ENCODE data around the gene SMAP1.
"Not testable (repeated sequence)": the region's sequence is repeated elsewhere in the genome, so short reads cannot be mapped to it uniquely, and the experiment has no call there.

SMAP1 gene

DNA sequence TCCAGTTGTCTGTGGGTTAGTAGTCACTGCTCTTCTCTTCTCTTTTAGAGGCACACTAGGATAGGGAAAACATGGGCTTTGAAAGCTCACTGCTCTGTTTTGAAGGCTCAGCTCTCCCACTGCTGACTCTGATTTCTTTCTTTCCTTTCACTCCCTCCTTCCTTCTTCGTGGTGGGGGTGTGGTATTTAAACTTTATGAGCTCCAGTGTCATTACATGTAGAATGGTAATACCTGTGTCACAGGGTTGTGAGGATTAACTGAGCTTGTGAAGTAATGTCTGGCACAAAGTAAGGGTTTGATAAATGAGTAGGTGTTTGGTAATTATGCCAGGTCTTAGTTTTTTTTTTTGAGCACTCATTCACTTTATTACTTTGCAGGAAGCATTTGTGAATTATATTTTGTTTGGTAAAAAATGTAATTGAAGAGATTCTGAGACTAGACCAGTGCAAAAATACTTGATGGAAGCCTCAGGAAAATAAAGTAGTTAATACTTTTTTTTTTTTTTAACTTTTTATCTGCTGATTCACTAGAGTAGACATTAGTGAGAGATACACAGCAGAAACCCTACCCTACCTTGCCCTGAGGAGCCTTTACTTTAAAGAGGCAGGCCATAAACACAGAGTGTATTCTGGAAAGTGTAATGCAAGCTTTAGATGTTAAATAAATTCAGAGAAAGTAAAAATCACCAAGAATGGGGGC, 17.3 kb downstream of the SMAP1 start:
- DNase-seq, result no peak

DNA sequence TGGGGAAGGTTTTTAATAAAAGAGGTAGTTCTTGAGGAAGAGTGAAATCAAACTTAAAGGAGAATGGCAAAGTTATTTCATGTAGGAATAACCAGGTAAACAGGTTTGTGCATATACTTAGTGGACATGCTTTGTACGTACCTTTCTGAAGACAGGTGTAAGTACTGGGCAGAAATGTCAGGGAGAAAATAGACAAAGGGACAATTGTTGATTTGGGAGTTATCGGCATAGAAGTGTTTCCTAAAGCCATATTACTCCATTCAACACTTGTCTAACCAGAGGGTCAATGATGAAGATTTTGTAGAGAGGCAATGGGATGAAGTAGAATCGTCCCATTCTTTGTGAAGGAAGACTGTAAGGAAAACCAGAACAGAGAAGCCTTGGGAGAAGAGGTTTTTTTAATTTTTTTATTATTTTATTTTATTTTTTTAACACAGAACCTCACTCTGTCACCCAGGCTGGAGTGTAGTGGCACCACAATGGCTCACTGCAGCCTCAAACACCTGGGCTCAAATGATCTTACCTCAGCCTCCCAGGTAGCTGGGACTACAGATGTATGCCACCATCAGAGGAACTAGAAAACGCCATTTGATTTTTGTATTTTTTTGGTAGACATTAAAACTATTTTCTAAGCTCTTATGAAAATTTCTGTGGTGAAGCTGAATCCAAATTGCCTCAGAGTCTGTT, 18.0 kb downstream of the SMAP1 start:
- DNase-seq, result no peak

DNA sequence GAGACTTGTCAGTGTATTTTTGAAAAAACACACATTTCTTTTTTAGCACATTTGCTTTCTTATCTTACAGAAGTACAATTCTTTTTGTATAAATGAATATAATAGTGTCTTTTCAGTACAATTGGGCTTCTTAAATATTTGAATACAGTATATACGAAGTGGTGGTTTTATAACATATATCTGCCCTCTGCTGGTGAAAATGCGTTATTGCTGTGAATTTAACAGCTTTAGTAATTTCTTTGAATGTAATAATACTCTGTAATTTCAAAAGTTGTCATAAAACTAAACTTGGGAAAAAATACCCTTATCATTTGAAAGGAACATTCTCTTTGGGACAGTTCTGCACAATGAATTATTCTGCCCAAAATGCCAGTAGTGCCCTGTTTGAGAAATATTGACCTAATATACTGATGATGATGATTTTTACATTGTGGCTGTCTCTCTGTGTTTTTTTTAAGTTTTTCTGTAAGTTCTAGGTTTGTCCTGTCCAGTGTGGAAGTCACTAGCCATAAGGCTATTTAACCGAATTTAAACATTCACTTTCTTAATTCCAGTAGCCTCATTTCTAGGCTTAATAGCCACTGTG, 19.0 kb downstream of the SMAP1 start:
- DNase-seq, result peak; percentile 58

DNA sequence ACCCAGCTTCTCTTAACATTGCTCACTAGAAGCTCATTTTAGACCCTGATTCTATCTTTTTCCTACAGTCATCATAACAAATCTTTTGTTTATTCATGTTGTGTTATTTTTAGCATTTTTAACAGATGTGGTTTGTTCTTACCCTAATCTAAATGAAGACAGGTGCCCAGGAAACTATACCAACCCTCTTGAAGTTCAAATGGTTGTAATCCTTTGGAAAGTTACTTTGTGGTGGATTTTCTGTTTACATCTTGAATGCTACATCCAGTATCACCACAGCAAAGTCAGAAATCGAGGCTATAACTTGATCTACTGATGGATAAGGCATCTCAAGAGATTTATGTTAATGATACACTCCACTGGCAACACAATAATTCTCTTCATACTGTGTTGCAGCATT, 26.2 kb downstream of the SMAP1 start:
- DNase-seq, result no peak

DNA sequence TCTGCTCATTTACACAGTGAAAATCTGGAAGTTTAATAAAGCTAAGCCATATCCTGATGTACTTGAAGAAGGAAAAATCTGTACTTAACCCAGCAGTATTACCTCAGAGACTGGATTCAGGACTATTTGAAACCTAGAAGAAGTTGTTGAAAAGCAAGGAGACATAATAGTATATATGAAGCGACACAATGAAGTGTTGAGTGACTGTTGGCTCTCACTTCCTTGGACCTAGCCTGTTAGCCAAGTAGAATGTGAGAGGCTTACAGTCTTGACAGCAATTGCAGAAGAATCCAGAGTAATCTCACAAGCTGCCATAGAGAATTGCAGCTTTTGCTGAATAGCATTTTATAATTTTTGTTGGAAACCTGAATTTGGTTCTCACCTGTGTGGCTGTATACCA, 26.7 kb downstream of the SMAP1 start:
- no peak for DNase-seq

DNA sequence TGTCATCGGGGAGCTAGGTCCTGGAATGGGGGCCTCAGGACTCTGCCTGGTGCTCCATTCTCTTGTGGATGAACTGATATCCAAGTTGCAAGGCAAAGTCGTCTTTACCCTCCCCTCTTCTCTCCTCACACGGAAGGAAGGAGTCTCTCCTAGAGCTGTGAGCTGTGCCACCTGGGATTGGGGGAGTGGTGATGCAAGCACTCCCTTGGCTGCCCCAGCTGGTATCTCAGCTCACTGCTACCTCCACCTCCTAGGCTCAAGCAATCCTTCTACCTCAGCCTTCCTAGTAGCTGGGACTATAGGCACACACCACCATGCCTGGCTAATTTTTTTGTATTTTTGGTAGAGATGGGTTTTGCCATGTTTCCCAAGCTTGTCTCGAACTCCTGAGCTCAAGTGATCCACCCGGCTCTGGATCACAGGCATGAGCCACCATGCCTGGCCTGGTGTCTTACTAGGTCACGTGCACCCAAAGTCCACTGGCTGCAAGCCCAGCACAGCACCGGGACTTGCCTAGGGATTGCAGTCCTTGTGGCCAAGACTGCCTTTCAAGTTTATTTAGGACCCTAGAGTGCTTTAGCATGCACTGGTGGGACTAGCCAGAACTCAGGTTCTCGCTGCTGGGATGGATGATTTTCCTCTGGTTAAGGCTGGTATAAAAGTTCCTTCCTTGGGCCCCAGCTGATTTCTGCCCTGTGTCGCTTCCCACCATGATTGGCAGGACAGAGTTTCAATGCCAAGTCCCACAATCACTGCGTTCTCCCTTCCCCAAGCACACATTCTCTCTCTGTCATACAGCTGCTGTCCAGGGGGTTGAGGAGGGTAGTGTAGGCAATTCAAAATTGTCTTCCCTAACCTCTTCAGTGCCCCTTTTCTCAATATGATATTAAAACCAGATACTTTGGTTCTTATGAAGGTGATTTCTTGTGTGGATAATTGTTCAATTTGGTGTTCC, 33.5 kb downstream of the SMAP1 start:
- no peak for DNase-seq

DNA sequence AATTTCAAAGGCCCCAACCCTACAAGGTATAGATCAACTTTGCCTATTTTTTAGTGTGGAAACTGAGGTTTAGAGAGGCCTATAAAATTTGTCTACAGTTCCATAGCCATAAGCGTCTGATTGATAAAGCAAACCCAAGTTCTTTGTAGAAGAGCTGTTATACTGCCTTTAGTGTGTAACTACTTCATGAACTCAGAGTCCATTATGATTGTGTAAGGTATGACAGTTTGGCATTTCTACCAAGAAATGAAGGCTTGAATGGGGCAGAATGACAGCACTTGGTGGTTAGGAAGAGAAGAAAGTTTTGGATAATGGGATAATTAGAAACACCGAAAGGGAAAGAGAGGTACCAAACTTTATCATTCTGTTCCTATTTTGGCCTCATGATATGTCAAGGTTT, 38.1 kb downstream of the SMAP1 start:
- DNase-seq, result no peak

DNA sequence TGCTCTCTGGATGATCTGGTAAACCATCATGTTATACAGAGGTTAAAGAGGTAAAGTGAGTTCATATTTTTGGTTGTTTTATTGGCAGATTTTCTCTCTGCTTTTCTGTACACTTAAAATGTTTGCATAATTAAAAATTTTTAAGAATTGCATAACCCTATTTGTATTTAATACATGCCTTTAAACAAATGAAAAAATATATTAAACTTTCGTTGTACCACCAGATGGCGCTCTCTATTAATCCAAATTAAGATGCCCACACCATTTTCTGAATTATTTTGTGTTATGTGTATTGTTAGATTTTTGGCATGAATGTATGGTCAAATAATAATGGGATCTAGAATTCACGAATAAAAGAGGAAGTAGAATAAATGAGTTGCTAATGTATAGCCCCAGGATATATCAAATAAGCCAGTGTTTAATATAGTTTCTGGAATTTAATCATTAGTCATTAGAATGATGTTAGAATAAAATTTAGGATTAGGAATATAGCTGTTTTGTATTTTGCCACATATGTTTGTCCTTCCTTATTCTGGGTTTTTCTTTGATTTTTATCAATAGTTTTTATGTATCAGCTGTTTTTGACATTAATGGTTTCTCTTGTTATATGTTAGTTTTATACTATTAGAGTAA, 38.9 kb downstream of the SMAP1 start:
- DNase-seq, result peak; percentile 67

DNA sequence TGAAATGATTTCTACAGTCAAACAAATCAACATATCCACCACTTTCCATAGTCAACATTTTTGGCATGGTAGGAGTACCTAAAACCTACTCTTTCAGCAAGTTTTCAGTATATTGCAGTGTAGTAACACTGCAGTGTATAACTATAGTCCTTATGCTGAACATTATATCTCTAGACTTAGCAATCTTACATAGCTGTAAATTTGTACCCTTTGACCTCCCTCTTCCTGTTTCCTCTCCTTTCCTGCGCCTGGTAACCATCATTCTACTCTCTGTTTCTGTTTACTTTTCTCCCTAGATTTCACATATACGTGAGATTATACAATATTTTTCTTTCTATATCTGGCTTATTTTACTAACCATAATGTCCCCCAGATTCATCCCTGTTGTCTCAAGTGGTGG, 40.2 kb downstream of the SMAP1 start:
- no peak for DNase-seq

DNA sequence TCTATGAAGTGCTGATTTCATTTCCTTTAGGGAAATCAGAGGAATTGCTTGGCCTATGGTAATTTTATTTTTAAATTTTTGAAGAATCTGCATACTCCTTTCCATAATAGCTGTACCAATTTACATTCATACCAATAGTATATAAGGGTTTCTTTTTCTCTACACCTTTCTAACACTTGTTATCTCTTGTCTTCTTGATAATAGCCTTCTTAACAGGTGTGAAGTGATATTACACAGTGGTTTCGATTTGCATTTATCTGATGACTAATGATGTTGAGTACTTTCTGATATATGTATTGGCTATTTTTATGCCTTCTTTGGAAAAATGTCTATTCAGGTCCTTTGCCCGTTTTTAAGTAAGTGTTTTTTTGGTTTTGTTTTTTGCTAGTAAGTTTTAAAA, 40.8 kb downstream of the SMAP1 start:
- DNase-seq, result no peak

DNA sequence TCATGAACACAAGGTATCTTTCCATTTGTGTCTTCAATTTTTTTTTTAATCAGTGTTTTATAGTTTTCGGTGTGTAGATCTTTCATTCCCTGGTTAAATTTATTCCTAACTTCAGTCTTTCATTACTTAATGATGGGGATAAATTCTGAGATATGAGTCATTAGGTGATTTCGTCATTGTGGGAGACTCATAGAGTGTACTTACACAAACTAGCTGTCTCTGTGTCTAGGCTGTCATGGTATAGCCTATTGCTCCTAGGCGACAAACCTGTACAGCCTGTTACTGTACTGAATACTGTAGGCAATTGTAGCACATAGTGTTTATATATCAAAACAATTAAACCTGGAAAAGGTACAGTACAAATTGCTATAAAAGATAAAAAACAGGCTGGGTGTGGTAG, 42.1 kb downstream of the SMAP1 start:
- no peak for DNase-seq

DNA sequence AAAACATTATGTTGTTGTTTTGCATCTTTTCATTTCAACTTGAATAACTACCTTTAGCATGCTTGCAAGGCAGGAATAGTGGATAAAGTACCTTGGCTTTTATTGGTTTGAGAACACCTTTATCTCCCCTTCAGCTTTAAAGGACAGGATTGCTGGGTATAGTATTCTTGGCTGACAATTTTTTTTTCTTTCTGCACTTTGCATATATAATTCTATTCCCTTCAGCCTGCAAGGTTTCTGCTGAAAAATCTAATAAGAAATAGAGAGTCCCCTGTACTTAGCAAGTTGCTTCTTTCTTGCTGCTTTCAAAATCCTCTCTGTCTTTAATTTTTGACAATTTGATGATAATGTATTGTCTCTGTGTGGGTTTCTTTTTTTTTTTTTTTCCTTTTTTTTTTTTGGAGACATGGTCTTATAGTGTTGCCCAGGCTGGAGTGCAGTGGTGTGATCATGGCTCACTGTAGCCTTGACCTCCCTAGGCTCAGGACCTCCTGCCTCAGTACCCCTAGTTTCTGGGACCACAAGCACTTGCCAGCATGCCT, 47.1 kb downstream of the SMAP1 start:
- no peak for DNase-seq

DNA sequence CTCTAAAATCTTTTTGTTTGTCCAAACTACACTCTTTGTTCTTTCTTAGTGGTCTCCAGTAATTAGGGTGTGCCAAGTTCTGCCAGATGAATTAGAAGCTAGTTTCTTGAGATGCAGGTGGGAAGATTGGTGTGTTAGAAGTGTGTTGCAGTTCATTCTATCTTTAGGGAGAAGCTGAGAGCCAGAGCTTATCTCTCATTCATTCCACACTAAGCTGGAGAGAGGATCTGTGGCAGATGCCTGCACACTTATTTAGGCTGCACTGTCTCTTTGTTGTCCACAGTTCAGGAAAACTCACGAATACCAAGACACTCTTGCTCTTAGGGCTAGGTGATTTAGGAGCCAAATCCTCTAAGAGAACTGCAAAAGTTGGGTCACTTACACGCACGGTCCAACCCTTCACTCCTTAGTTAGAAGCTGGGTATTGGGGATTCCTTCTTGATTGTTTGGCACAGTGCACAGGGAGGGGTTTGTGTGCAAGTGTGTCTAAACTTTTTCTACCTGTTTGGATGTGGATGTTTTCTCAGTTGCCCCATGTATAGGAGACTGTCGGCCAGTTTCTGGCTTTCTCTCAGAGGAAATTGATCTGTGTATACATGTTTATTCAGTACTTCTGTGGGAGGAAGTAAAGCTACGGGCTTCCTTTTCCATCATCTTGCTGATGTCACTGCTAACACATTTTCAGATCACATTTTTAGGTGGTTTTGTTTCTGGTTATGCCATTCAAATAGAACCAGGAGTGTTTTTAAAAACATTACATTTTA, 49.5 kb downstream of the SMAP1 start:
- peak; percentile 18 for DNase-seq

DNA sequence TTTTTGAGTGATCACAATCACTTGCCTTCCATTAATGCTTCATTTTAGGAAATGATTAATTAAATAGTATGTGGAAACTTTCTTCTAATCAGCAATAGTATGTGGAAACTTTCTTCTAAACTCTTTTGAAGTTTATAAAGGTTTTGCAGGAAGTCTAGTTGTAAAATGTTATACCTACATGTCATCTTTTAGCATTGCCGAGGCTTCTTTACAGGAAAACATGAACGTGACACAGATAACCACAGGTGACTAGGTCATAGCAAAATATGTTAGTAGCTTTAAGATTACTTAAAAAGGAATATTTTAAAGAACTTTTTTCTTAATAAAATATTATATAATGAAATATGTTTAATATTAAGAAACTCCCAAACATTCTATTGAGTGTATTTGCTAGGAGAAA, 56.8 kb downstream of the SMAP1 start:
- no peak for DNase-seq

DNA sequence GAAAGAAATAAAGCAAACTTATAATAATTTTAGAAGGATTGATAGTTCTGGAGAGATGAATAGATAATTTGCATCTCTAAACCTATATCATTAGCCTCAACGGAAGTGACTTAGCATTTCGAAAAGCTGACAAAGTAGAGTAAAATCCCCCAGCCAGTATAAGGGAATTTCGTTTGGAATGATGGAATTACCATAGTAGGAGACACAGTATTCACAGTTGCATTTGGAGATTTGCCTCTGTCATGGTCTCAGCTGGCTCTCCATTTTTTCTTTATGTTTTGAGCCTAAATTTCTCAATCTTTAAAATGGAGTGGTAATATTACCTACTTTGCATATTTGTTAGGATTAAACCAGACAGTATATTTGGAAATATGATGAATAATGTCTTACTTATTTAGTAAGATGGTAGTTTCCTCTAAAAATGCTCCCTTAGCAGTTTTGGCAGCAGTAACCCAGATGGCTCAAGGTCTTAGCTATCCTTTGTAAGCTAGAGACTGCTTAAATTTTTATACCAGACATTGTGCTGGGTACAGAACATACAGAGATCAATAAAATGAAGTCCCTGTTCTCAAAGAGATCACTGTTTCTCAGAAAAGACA, 58.2 kb downstream of the SMAP1 start:
- DNase-seq, result no peak

DNA sequence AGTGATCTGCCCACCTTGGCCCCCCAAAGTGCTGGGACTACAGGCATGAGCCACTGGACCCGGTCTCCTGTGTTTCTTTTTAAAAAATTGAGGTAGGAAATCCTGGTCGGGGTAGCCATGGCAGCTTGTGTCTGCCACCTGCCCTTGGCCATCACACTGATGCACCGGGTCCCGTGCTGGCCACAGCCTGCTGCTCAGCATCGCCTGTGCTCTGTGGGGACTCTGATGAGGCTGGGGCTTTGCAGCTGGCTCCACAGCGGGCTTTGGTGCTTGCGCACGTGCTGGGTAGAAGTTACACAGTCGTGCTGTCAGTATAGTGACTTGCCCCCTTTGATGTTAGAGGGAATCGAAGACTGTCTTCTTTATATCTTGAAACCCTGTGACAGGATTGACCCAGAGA, 66.7 kb downstream of the SMAP1 start:
- DNase-seq, result no peak

DNA sequence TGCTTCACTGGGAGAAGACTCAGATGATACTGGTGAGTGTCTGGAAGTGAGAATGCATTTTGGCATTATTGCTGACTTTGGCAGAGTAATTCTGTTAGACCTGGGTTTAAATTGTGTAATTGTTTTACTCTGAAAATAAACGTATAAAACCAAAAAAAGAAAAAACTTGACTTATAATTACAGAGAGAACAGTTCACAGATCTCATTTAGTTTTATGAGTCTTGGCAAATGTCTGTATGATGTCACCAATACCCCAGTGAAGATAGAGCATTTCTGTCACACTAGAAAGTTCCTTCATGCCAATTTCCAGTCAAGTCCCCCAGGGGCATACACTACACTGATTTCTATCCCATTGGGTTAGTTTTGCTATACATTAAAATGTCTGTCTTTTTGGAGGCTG, 67.3 kb downstream of the SMAP1 start:
- DNase-seq, result no peak

DNA sequence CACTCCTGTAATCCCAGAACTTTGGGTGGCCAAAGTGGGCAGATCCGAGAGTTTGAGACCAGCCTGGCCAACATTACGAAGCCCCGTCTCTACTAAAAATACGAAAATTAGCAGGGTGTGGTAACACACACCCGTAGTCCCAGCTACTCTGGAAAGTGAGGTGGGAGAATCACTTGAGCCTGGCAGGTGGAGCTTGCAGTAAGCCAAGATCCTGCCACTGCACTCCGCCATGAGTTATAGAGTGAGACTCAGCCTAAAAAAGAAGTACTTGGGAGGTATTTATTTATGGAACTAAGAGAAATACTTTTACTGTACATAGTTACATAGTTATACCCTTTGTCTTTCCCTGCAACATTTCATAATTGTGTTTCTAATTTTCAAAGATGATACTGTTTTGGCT, 67.8 kb downstream of the SMAP1 start:
- no peak for DNase-seq

DNA sequence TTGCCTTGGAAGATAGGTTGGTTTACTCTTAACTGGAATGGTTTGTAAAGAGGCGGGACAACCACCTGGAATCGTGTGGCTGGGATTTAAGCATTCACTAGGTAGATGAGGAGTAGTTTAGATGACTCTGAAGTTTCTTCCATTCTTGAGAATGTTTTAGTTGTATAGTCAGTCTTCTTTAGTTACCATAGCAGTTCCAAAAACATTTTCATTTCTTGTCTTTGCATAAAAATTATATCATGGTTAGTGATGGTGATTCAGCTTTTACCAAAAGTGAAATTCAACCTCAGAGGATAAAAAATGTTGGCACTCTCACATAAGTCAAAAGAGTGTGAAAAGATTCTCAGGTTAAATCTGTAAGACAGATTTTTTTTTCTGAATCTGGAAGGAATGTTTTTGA, 70.3 kb downstream of the SMAP1 start:
- no peak for DNase-seq

DNA sequence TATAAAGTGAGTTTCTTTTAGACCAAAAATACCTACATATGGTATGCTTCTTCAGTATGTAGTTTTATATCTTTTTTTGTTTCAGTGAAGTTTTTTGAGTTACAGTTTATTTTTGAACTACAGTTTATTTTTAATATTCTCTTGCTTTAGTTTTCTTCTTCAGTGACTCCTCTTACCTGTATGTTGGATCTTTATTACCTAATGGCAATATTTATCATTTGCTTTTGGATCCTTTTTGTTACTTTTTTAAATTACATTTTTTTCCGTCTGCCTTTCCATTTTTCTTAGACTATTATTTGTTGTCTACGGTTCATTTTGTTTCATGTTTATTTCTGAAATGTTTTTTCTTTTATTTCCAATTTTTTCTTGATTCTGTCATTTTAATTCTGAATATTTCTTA, 71.9 kb downstream of the SMAP1 start:
- DNase-seq, result no peak

DNA sequence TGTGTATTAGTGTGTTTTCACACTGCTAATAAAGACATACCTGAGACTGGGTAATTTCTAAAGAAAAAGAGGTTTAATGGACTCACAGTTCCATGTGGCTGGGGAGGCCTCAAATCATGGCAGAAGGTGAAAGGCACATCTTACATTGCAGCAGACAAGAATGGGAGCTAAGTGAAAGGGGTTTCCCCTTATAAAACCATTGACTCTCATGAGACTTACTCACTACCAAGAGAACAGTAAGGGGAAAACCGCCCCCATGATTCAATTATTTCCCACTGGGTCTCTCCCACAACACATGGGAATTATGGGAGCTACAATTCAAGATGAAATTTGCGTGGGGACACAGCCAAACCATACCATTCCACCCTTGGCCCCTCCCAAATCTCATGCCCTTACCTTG, 73.1 kb downstream of the SMAP1 start:
- DNase-seq, result not testable (repeated sequence)
